ELR (cell line): ENCODE data around the gene BBC3.

Source experiments
- DNase-seq: peaks from one replicate; pipeline ENCODE4 v3.0.0-alpha.2; 2015; ENCODE audit warnings: low read depth

Gene BBC3

DNA sequence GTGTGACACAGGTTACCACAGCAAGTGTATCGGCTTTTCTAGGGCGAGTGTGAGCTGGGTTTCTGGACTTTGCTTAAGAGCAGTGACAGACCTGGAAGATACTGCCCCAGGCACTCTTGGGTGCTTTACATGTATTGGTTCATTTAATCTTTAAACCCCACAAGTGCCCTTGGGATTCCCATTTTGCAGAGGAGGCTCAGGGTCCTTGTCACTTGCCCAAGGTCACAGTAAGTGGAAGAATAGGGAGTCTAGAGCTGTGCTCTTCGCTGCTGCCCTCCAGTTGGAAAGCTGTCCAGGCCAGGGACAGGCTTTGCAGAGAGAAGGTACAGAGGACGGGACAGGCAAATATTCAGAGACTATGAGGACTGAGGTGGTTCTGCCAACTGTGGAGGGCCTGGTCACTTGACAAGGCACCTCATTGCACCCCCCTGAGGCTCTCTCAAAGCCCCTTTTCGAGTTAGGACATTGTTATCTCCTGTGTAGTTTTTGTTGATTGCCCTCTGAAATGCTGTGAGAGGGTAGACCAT, 42.4 kb downstream of the BBC3 start:
- DNase-seq: no peak

DNA sequence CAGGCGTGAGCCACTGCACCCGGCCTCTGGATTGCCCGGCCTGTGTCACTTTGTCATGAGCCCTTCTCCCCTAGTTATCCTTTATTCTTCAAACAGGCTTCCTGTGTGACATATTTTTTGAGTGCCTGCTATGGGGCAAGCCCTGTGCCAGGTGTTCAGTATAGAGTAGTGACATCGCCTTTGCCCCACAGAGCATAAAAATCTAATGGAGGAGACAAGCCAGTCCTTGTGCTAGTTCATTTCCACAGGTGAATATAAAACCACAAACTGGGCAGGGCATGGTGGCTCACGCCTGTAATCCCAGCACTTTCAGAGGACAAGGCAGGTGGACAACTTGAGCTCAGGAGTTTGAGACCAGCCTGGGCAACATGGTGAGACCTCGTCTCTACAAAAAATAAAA, 43.2 kb downstream of the BBC3 start:
- DNase-seq: no peak

DNA sequence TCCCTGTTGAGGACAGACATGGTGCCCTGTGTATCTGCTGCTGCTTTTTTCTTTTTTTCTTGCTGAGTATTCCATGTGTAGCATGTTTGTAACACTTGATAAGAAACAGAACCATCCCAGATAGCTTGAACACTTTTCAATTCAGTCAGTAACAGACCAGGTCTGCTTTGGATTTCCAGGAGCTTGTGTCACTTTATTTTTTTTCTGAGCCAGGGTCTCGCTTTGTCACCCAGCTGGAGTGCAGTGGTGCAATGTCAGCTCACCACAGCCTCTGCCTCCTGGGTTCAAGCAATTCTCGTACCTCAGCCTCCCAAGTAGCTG, 43.7 kb downstream of the BBC3 start:
- DNase-seq: no peak

DNA sequence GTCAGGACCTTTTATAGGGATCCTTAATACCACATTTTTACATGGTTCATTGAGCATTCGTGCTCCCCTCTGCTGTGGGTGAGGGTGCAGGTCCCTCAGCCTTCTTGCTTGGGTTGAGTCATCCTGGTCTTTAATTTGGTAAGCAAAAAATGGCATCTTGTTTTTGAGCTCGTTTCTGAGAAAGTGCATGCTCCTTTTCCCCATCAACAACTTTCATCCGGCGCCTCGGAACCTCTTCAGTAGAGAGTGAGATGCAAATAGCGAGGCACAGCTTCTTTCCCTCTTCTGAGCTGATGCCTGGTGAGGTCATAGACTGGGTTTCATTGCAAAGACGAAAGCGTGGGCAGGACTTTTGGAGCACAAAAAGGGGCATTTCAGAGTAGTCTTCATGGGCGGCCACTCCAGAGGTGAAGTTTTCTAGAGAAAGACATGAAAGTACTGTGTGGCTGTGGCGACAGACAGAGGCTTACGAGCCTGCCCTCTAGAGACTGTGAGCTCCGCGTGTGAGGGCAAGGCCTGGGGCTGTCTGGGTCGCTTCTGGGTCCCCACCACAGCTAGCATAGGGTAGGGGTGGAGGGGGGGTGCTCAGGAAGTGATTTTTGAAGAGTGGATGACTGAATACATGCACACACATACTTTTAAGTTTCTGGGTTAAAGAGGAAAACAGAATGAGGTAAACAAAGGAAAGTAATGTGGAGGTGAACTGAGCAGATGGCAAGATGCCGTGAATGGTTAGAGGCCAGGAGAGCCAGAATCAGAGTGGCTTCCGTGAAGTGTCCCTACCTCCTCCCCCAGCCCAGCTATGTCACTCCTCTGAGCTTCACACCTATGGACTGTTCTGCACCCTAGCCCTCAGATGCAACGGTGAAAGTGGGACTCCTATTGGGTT, 44.3 kb downstream of the BBC3 start:
- DNase-seq: no peak

DNA sequence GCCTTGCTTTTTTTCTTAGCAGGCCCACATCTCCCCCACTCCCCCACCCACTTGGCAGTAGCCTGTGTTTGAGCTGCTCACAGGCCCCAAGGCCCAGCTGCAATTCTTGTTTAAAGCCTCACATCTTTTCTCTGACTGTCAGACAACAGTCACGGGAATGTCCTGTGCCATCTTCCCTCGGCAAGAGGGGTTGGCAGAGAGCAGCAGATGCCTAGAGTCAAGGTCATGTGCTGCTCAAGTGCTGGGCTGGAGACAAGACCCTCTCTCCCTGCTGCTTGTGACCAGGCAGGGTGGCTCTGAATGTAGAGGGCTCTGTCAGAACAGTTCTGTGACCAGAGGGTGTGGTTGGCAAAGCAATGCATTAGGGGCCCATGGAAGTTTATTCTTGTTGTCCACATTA, 47.4 kb downstream of the BBC3 start:
- no peak for DNase-seq

DNA sequence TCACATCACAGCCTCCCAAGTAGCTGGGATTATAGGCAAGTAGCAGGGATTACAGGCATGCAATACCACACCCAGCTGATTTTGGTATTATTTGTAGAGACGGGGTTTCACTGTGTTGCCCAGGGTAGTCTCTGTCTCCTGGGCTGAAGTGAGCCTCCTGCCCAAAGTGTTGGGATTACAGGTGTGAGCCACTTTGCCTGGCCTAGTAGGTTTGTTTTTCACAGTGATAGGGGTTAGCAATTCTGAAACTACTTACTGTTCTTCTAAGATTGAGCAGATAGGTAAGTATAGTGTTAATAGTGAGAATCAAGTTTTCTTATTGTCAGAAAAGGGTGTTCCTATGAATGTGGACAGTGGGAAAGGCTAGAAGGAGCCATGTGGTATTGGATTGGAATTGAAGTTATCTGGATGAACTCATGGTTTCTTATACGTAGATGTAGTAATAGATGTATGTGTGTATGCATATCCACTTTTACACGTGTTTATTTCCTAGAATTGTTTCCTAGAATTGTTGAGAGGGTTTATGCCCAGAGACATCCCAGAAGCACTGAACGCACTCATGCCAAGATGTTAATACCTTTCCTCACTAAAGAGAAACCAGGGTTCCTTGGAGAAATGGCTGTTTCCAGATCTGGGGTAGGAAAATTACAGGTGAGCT, 51.2 kb downstream of the BBC3 start:
- no peak for DNase-seq

DNA sequence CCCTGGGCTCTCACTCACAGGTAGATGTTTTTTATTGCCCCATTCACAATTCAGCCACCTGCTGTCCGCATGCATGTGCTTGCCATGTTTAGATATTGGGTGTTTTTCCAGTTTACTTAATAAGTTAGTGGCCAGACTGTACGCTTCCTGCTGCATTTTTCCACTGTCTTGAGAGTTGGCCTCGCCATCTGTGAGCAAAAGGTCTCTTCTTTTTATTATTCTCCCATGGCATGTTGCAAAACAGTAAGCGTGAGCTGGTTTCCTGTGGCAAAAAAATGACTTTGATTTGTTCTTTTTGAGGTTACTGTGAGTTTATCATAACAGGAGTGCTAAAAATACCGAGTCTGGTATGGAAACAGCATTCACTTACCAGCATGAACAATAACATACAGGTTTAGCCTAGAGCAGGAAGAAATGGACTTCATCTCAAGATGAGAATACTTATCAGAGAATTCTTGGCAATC, 54.3 kb downstream of the BBC3 start:
- peak; percentile 83 for DNase-seq

DNA sequence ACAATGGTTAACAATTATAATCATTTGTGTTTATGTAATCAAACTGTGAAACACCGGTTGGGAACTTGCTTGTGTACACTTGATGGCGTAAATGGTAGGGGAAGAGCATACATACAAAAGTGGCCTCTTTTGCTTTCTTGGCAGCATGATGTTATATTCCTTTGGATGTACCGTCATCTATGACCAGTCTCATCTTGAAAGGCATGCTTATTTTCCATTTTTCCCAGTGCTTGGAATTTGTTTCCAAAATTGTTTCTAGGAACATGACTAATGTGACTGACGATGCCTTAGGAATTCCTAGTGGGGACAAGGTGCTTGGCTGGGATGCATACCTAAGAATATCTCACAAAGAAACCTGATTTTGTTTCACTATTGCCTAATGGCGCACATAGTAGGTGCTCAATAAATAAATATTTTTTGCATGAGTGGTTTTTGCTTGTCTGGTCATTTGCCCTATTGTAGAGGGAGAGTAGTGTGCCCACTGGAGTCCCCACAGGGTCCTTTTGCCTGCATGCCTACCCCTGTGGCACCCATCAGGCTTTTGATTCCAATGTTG, 54.9 kb downstream of the BBC3 start:
- peak; percentile 76 for DNase-seq

DNA sequence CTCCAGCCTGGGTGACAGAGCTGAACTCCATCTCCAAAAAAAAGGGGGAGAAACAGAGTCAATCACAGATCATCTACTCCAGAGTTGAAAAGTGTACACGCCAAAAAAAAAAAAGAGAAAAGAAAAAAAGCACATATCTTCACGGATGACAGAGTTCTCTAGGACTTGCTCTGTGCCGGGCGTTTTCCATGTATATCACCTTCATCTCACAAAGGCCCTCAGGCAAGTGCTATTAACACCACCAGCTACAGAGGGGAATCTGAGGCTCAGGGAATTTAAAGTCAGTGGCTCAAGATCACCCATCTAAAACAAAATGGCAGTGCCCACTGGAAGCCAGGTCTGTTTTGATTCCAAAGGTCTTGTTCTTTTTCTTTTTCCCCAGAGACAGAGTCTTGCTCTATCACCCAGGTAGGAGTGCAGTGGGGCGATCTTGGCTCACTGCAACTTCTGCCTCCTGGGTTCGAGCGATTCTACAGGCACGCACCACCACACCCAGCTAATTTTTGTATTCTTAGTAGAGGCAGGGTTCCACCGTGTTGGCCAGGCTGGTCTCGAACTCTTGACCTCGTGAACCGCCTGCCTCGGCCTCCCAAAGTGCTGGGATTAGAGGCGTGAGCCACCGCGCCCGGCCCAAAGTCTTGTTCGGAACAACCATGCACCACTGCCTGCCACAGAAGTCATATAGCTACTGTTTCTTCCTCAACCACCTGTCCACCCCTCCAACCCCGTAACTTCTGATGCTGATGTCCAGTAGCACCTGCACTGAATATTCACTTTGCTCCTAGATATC, 58.1 kb downstream of the BBC3 start:
- no peak for DNase-seq
